CD14-positive monocyte (primary cell): ENCODE results near the gene AGFG2. TPM values are rescaled to one million over a fixed set of nuclear protein-coding genes. Genes with fewer than 3 reads are reported as not detected.

Experiments
- DNase-seq, 3 donors: peaks; one replicate each; pipeline ENCODE4 v3.0.0-alpha.2; 2011 to 2022
- H2AFZ ChIP-seq: 2 replicates; pipeline ENCODE4 v1.6.0; 2012; ENCODE audit warnings: mild to moderate bottlenecking, low read depth, low read length, inconsistent platforms; ENCODE audit not compliant: insufficient read depth, poor library complexity, severe bottlenecking
- H3K27ac ChIP-seq, 2 donors: 1 replicate in 1 of 2; 2 replicates in 1 of 2; pipeline ENCODE4 v1.5.1; 2012 to 2013; ENCODE audit warnings: low read length in 2 of 2, control low read depth in 1 of 2, inconsistent platforms in 1 of 2, low read depth in 1 of 2, mild to moderate bottlenecking in 1 of 2
- H3K27me3 ChIP-seq, 2 donors: one replicate each; pipeline versions ENCODE4 v1.6.0 to v1.6.1; 2011 to 2013; ENCODE audit warnings: low read length in 2 of 2; ENCODE audit not compliant: control insufficient read depth in 2 of 2, insufficient read depth in 2 of 2
- H3K36me3 ChIP-seq, 2 donors: replicated peaks in 1 of 2; 1 replicate in 1 of 2; 2 replicates in 1 of 2; pipeline versions ENCODE4 v1.5.1 to v1.6.1; 2012 to 2013; ENCODE audit warnings: low read length in 2 of 2, control low read depth in 1 of 2, inconsistent platforms in 1 of 2, mild to moderate bottlenecking in 1 of 2; ENCODE audit not compliant: insufficient read depth in 2 of 2, control insufficient read depth in 1 of 2
- H3K4me1 ChIP-seq, 2 donors: 1 replicate in 1 of 2; 2 replicates in 1 of 2; pipeline versions ENCODE4 v1.5.1 to v1.6.1; 2012 to 2013; ENCODE audit warnings: low read length in 2 of 2, control low read depth in 1 of 2, inconsistent platforms in 1 of 2, mild to moderate bottlenecking in 1 of 2, moderate library complexity in 1 of 2; ENCODE audit not compliant: insufficient read depth in 2 of 2, control insufficient read depth in 1 of 2
- H3K4me2 ChIP-seq: replicated peaks from 2 replicates; pipeline ENCODE3; 2012; ENCODE audit warnings: low read length, moderate library complexity, mild to moderate bottlenecking; ENCODE audit not compliant: poor library complexity, severe bottlenecking; ENCODE audit errors: extremely low read depth
- H3K4me3 ChIP-seq, 3 experiments: fragments of 200-600 bp in 1 of 3; sonication (generic) in 1 of 3; replicated peaks in 1 of 3; 1 replicate in 2 of 3; 2 replicates in 1 of 3; pipeline ENCODE4 v1.5.1; 2011 to 2013; ENCODE audit warnings: low read length in 3 of 3, mild to moderate bottlenecking in 3 of 3, control low read depth in 2 of 3, low read depth in 2 of 3, inconsistent platforms in 1 of 3, moderate library complexity in 1 of 3
- H3K79me2 ChIP-seq: 2 replicates; pipeline ENCODE4 v1.6.0; 2012; ENCODE audit warnings: mild to moderate bottlenecking, control low read depth, inconsistent platforms, low read length, moderate library complexity; ENCODE audit not compliant: insufficient read depth
- H3K9ac ChIP-seq: 2 replicates; pipeline ENCODE4 v1.6.0; 2017; ENCODE audit warnings: low read length, mild to moderate bottlenecking; ENCODE audit not compliant: insufficient read depth, poor library complexity, severe bottlenecking
- H3K9me3 ChIP-seq, 2 donors: replicated peaks in 1 of 2; 1 replicate in 1 of 2; 2 replicates in 1 of 2; pipeline versions ENCODE4 v1.5.1 to v1.6.1; 2012 to 2013; ENCODE audit warnings: low read length in 2 of 2, control low read depth in 1 of 2; ENCODE audit not compliant: control insufficient read depth in 1 of 2, insufficient read depth in 1 of 2
- H4K20me1 ChIP-seq: 2 replicates; pipeline ENCODE4 v1.6.0; 2012; ENCODE audit warnings: mild to moderate bottlenecking, low read length, control low read depth, moderate library complexity; ENCODE audit not compliant: insufficient read depth
- H3K27ac Mint-ChIP-seq, 7 donors: one replicate each; pipeline ENCODE4 v1.8.0; 2020; ENCODE audit warnings: mild to moderate bottlenecking in 7 of 7, mixed read lengths in 7 of 7, moderate library complexity in 6 of 7, inconsistent platforms in 2 of 7
- H3K27me3 Mint-ChIP-seq, 3 donors: one replicate each; pipeline ENCODE4 v1.8.0; 2021 to 2022; ENCODE audit warnings: low read depth in 3 of 3, mild to moderate bottlenecking in 3 of 3, mixed read lengths in 3 of 3, moderate library complexity in 3 of 3, inconsistent platforms in 1 of 3
- H3K36me3 Mint-ChIP-seq, 2 donors: one replicate each; pipeline ENCODE4 v1.8.0; 2020; ENCODE audit warnings: mixed read lengths in 2 of 2, inconsistent platforms in 1 of 2, mild to moderate bottlenecking in 1 of 2
- H3K4me1 Mint-ChIP-seq: one replicate; pipeline ENCODE4 v1.8.0; 2020; ENCODE audit warnings: mild to moderate bottlenecking, mixed read lengths
- H3K4me3 Mint-ChIP-seq, 2 donors: one replicate each; pipeline ENCODE4 v1.8.0; 2020; ENCODE audit warnings: mild to moderate bottlenecking in 2 of 2, mixed read lengths in 2 of 2, moderate library complexity in 1 of 2
- H3K9me3 Mint-ChIP-seq, 7 donors: one replicate each; pipeline ENCODE4 v1.8.0; 2020 to 2022; ENCODE audit warnings: mixed read lengths in 7 of 7, mild to moderate bottlenecking in 6 of 7, moderate library complexity in 6 of 7, inconsistent platforms in 2 of 7
- CTCF ChIP-seq: fragments of 200-600 bp; IDR thresholded peaks from one replicate; pipeline ENCODE4 v1.8.0; 2022; ENCODE audit warnings: antibody characterized with exemption, mild to moderate bottlenecking
- WGBS: methylation state at CpG from one replicate; pipeline ENCODE4 v1.1.5; 2013; ENCODE audit warnings: missing lambda C conversion rate; ENCODE audit not compliant: insufficient coverage; 5-methylcytosine and 5-hydroxymethylcytosine counted together
- intact Hi-C, 2 donors: fragments of 100-400 bp; cut with micrococcal nuclease; formaldehyde crosslinking; loops; one replicate each; pipeline versions ENCODE4 v1.15.0 to v1.15.1; 2023
- polyA plus RNA-seq, 3 donors: library from polyadenylated mRNA; depleted of rRNA in 1 of 3; unstranded in 2 of 3; stranded (reverse) in 1 of 3; fragments of 300-500 nt in 2 of 3; fragments of >200 nt in 1 of 3; fragmentation: Illumina TruSeq in 2 of 3; gene quantifications; 1 replicate in 2 of 3; 2 replicates in 1 of 3; pipeline ENCODE4 v1.2.3, GENCODE V29; 2012 to 2021

Gene AGFG2
- polyA plus RNA-seq, 3 donors, result 1.3 to 1.8 (median 1.8) TPM

GRCh38 chr7:100575206-100575631, 36.2 kb downstream of the AGFG2 start:
- H3K9ac ChIP-seq, result no peak overlapping the region
- H3K4me1 Mint-ChIP-seq, result peaks cover 21% of the 10 kb centered on the region
- 100% methylated on average over 6 of the region's 14 CpGs for WGBS

GRCh38 chr7:100575746-100576383, 36.9 kb downstream of the AGFG2 start:
- WGBS, result 95% methylated on average over 9 of the region's 17 CpGs
- H3K27ac Mint-ChIP-seq, result no peak overlapping the region
- no peak for TF ChIP-seq CTCF
- H3K4me3 ChIP-seq, result no peak overlapping the region
- H4K20me1 ChIP-seq, result peaks cover 98% of the 10 kb centered on the region
- peaks cover 23 to 51% of the 10 kb centered on the region in 2 donors for H3K36me3 Mint-ChIP-seq
- H3K4me3 Mint-ChIP-seq, result no peak overlapping the region
- no peaks in the 10 kb centered on the region for H3K9me3 ChIP-seq
- intact Hi-C loops, result no loop called here
- no peak overlapping the region for H3K9ac ChIP-seq
- H2AFZ ChIP-seq, result no peak overlapping the region
- peaks cover 14% of the 10 kb centered on the region for H3K79me2 ChIP-seq
- no peak overlapping the region for H3K27ac ChIP-seq
- peaks cover 83 to 93% of the 10 kb centered on the region in 2 donors for H3K36me3 ChIP-seq
- H3K4me1 ChIP-seq, result peaks cover 9 to 19% of the 10 kb centered on the region in 2 donors
- peaks cover 16% of the 10 kb centered on the region for H3K4me1 Mint-ChIP-seq
- H3K9me3 Mint-ChIP-seq, result peaks cover 2 to 5% (median 4%) of the 10 kb centered on the region in 7 donors
- no peak overlapping the region for H3K4me2 ChIP-seq
- no peak for DNase-seq
- peaks cover 3 to 18% of the 10 kb centered on the region in 2 donors for H3K27me3 ChIP-seq
- H3K27me3 Mint-ChIP-seq, result peaks cover 14 to 30% (median 23%) of the 10 kb centered on the region in 3 donors

More at GRCh38 chr7:100575206-100575631, 36.2 kb downstream of the AGFG2 start:
- H2AFZ ChIP-seq, result no peak overlapping the region
- no peak for TF ChIP-seq CTCF
- Mint-ChIP-seq H3K27ac (no peak overlapping the region), H3K4me3 (no peak overlapping the region), H3K9me3 (peaks cover 2 to 11% (median 5%) of the 10 kb centered on the region in 7 donors), H3K27me3 (peaks cover 19 to 37% (median 29%) of the 10 kb centered on the region in 3 donors), H3K36me3 (peaks cover 23 to 51% of the 10 kb centered on the region in 2 donors)
- intact Hi-C loops, result no loop called here
- H3K9me3 ChIP-seq, result no peaks in the 10 kb centered on the region
- no peak for DNase-seq
- H4K20me1 ChIP-seq, result peaks cover 98% of the 10 kb centered on the region
- no peak overlapping the region for H3K4me3 ChIP-seq
- peaks cover 15 to 25% of the 10 kb centered on the region in 2 donors for H3K4me1 ChIP-seq
- H3K27me3 ChIP-seq, result peaks cover 3 to 24% of the 10 kb centered on the region in 2 donors
- peaks cover 77 to 87% of the 10 kb centered on the region in 2 donors for H3K36me3 ChIP-seq
- H3K27ac ChIP-seq, result no peak overlapping the region
- H3K4me2 ChIP-seq, result no peak overlapping the region
- H3K79me2 ChIP-seq, result peaks cover 8% of the 10 kb centered on the region
